OCI-LY1 (cell line): ENCODE data around the gene SELE.

Experiments used
- EZH2 ChIP-seq: fragments of 200-600 bp; sonication (generic), shearing (Covaris generic); IDR thresholded peaks from 2 replicates; pipeline ENCODE4 v1.8.0; 2017; ENCODE audit warnings: borderline replicate concordance, mixed run types, mild to moderate bottlenecking, antibody characterized with exemption, low read length, moderate library complexity, mixed read lengths
- TF ChIP-seq, protein P1 (sequence below): fragments of 200-600 bp; sonication (generic), shearing (Covaris generic); IDR thresholded peaks from 2 replicates; pipeline ENCODE4 v1.5.1; 2017; ENCODE audit warnings: mild to moderate bottlenecking, antibody characterized with exemption, low read length, moderate library complexity, mixed read lengths

GRCh38 chr1:169746550-169746949, 12.7 kb upstream of the SELE start:
- TF ChIP-seq, protein P1, sequence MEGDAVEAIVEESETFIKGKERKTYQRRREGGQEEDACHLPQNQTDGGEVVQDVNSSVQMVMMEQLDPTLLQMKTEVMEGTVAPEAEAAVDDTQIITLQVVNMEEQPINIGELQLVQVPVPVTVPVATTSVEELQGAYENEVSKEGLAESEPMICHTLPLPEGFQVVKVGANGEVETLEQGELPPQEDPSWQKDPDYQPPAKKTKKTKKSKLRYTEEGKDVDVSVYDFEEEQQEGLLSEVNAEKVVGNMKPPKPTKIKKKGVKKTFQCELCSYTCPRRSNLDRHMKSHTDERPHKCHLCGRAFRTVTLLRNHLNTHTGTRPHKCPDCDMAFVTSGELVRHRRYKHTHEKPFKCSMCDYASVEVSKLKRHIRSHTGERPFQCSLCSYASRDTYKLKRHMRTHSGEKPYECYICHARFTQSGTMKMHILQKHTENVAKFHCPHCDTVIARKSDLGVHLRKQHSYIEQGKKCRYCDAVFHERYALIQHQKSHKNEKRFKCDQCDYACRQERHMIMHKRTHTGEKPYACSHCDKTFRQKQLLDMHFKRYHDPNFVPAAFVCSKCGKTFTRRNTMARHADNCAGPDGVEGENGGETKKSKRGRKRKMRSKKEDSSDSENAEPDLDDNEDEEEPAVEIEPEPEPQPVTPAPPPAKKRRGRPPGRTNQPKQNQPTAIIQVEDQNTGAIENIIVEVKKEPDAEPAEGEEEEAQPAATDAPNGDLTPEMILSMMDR: no peak
- TF ChIP-seq EZH2: no peak
